Astrocyte of the cerebellum (primary cell): Measurements from ENCODE around the gene SLC10A7.

Source experiments
- DNase-seq: peaks from one replicate; pipeline ENCODE4 v3.0.0-alpha.2; 2011; ENCODE audit warnings: low read depth
- H3K4me3 ChIP-seq: 2 replicates; pipeline ENCODE4 v1.5.1; 2011; ENCODE audit warnings: mild to moderate bottlenecking, low read depth, low read length, moderate library complexity
- in situ Hi-C: cut with HindIII; loops from 2 replicates; pipeline ENCODE4 v1.10.0; 2017; ENCODE audit warnings: low sequenced_read_pairs
- TF ChIP-seq, protein P1 (sequence below): IDR thresholded peaks from 2 replicates; pipeline ENCODE4 v1.5.1; 2012; ENCODE audit warnings: low read length, low read depth, moderate library complexity, mild to moderate bottlenecking; ENCODE audit errors: missing control alignments

Gene SLC10A7

DNA sequence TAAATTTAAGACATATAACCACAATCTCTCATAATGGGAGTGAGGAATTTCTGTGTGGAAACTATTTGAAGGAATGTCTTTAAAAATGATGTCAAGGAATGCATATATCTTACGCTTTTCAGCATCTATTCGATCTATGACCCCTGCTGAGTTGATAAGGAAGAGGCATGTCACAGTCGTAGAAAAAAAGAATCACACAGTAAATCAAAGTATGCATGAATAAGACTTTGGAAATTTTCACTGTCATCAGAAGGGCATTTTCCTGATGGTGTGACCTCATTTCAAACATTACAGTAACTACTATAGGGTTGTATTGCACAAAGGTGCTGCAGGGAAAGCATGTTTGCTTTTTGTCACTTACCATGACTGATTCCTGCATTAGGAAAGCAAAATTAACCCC is 265.9 kb downstream of the SLC10A7 start:
- DNase-seq = peak; percentile 48
- TF ChIP-seq, protein P1, sequence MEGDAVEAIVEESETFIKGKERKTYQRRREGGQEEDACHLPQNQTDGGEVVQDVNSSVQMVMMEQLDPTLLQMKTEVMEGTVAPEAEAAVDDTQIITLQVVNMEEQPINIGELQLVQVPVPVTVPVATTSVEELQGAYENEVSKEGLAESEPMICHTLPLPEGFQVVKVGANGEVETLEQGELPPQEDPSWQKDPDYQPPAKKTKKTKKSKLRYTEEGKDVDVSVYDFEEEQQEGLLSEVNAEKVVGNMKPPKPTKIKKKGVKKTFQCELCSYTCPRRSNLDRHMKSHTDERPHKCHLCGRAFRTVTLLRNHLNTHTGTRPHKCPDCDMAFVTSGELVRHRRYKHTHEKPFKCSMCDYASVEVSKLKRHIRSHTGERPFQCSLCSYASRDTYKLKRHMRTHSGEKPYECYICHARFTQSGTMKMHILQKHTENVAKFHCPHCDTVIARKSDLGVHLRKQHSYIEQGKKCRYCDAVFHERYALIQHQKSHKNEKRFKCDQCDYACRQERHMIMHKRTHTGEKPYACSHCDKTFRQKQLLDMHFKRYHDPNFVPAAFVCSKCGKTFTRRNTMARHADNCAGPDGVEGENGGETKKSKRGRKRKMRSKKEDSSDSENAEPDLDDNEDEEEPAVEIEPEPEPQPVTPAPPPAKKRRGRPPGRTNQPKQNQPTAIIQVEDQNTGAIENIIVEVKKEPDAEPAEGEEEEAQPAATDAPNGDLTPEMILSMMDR = no peak
- no peak overlapping the region for H3K4me3 ChIP-seq
- in situ Hi-C loops = no loop called here

DNA sequence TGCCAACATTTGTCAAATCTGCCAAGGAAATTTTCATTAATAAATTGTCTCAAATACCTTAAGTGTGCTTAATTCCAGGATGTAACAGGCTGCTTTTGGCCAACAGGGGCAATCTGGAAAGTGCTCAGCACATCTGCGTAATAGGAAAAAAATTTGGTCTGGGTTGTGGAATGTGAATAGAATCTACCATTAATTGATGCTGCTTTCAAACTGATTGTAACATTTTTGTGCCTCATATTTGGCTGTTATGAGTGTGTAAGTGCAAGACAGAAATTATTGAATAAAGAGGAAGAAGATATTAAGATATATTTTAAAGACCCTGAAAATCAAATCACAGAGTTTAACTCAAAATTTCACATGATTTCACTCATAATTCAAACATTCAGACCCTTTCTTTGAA is 266.3 kb downstream of the SLC10A7 start:
- DNase-seq = peak; percentile 57
- TF ChIP-seq, protein P1 = peak; percentile 34
- in situ Hi-C loops = no loop called here
- no peak overlapping the region for H3K4me3 ChIP-seq

DNA sequence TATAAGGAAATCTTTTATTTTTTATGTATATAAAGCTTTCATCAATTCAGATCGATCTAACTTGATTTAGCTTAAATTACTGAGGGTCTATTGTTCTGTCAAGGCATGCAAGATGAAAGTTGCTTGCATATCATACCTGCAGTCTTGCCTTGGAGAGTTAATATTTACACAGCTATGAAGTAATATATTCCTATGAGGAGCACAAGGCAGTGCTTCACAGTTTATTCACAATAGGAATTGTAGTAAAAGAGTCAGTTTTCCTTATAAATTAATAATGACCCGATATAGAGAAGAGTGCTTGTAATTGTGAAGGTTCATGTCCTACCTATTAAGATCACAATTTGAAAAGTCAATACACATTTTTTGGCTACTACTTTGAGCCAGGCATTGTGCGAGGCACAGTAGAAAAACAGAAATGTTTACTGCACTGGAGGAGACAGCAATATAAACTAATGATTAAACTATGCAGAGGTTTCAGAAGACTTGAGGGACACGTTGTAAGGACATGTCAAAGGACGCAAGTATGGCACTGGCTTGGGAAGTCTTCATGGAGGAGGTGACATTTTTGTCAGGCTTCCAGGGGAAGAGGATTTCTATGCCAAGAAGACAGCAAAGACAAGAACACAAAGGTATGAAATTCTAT is 268.6 kb downstream of the SLC10A7 start:
- DNase-seq = no peak
- H3K4me3 ChIP-seq = no peak overlapping the region
- in situ Hi-C loops = no loop called here
- TF ChIP-seq, protein P1 = no peak

DNA sequence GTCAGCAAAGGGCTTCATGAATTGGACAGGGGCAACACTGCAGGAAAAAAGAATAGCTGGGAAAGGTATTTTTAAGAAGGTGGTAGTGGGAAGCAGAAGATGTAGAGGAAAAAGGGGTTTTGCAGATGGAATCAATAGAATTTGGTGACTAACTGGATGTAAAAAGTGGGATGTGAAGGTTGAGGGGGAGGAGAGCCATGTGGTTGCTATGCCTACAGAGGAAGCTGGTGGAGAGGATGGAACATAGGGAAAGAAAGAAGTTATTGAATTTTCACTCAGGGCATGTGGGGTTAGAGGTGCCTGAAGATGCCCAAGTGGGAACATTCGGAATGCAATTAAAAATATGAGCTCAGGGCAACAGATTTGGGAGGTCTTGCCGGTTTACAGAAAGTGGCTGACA is 274.4 kb downstream of the SLC10A7 start:
- no peak overlapping the region for H3K4me3 ChIP-seq
- TF ChIP-seq, protein P1 = no peak
- in situ Hi-C loops = no loop called here
- DNase-seq = no peak

DNA sequence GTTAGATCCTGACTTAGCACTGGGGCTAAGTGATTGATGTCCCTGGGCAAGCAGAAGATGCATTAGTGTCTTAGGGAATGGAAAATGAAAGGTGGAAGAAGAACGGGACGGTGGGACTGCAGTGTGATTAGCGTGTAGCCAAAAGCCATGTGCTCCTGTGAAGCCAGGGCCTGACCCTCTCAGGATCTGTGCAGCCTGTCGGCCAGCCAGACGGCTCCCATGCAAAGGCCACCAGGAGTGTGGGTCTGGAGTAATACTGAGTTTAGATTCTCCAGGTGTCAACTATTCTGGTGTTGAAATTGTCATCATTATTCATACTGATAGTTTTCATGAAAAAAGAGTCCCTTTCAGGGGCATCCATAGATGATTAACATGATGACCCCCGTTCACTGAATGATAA is 275.4 kb downstream of the SLC10A7 start:
- in situ Hi-C loops = no loop called here
- no peak for DNase-seq
- H3K4me3 ChIP-seq = no peak overlapping the region
- TF ChIP-seq, protein P1 = no peak

DNA sequence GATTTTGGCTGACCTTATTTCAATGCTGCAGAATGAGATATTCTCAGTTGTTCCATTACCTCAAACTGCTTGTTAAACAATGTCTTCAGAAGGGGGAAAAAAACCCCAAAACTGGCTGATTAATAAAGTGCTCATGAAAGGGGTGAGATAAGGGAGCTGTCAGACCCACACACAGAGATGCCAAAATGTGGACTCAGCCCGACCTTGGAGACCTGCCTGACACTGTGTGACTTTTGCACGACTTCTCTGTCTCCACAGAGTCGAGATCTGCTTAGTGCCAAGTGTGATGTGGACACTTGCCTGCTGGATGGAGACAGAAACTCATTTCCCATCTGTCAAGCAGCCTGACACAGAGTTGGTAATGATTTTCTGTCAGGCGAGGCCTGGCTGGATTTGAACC is 275.9 kb downstream of the SLC10A7 start:
- no peak overlapping the region for H3K4me3 ChIP-seq
- DNase-seq = no peak
- TF ChIP-seq, protein P1 = no peak
- in situ Hi-C loops = no loop called here
